Right renal cortex interstitium (tissue), 3 donors: ENCODE results near the gene PSMC3. TPM values are rescaled to one million over a fixed set of nuclear protein-coding genes. Genes with fewer than 3 reads are reported as not detected.

Source experiments
- DNase-seq, 3 donors: peaks; one replicate each; pipeline ENCODE4 v3.0.0-alpha.2; 2013; ENCODE audit warnings: low read depth in 3 of 3, low spot score in 2 of 3
- polyA plus RNA-seq, 3 donors: library from polyadenylated mRNA; unstranded; fragments of 120-200 nt; gene quantifications; one replicate each; pipeline ENCODE4 v1.2.1, GENCODE V29; 2013; ENCODE audit not compliant: insufficient read length in 3 of 3

The PSMC3 gene
- polyA plus RNA-seq, 3 donors = 175 to 194 (median 176) TPM

DNA sequence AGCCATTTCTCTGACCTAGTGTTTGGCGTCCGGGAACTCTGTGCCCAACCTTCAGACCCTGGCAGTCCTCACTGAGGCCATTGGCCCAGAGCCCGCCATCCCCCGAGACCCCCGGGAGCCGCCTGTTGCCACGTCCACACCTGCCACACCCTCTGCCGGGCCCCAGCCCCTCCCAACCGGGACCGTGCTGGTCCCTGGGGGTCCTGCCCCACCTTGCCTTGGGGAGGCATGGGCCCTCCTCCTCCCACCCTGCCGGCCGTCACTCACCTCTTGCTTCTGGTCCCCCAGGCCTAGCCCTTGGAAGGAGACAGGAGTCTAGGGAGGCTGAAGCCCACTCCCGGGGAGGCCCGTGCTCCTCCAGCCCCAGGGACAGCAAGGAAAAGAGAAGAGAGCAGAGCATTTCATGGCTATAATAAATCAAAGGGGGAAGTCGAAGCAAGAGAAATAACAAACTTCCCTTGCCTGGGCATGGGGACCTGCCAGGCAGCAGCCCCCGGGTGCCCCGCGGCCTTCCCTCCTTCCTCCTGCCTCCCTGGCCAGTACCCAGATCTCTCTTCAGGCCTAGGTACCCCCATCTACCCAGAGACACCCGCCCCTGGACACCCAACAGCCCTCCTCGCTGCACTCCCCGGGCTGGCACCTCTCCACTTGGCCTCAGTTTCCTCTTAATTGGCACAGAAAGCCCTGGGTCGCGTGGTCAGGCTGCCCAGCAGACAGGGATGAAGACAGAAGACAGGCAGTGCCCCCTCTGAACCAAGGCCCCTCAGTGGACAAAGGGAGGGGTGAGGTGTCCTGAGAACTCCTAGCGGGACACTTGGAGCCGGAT, 30.8 kb downstream of the PSMC3 start:
- DNase-seq = no peak

DNA sequence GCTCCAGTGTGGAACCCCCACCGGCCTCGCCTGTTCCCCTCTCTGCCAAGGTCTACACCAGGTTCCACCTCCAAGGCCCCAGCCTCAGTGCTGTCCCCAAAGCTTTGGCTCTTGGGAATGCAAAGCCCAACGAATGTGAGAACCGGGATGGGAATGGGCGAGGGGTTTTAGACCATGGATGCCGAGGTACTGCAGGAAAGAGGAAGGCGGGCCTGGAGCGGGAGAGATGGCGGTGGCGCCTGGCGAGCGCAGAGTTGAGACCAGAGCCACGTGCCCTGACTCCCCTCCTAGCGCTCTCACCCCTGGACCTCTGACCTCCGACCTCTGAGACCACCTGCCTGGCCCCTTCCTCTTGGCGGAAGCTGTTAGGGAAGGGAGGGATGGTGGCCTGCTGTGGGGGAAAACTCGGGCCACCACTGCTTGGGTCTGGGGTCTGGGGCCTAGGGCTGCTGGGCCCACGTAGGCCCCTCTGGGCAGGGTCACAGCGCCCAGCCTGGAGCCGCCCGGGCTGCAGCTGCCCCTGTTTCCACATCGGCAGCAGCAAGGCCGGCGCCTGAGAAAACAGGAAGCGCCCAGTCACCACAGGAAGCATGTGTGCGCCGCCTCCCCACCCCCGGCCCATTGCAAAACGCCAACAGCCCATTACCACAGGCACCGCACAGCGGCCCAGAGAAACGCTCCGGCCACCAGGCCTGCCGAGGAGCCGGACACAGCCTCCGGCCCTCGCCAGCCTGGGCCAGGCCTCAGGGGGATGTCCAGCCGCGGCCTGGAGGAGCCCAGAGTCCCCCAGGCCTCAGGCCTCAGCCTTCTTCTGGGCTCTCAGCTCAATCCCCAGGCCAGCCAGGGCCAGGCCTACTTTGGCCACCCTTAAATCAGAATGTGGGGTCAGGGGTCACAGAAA, 31.7 kb downstream of the PSMC3 start:
- DNase-seq = no peak

DNA sequence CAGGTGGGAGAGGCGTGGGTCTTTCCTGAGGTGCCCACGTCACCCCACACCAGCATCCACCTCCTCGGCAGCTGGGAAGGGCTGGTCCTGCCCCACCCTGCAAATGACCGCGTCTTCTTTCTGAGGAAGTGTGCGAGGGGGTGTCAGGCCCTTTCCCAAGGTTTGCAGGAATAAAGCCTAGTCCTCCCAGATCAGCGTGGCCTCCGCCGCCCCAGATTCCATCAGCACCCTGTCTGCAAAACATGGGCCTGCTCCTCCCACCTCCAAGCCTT, 32.3 kb downstream of the PSMC3 start:
- no peak for DNase-seq

DNA sequence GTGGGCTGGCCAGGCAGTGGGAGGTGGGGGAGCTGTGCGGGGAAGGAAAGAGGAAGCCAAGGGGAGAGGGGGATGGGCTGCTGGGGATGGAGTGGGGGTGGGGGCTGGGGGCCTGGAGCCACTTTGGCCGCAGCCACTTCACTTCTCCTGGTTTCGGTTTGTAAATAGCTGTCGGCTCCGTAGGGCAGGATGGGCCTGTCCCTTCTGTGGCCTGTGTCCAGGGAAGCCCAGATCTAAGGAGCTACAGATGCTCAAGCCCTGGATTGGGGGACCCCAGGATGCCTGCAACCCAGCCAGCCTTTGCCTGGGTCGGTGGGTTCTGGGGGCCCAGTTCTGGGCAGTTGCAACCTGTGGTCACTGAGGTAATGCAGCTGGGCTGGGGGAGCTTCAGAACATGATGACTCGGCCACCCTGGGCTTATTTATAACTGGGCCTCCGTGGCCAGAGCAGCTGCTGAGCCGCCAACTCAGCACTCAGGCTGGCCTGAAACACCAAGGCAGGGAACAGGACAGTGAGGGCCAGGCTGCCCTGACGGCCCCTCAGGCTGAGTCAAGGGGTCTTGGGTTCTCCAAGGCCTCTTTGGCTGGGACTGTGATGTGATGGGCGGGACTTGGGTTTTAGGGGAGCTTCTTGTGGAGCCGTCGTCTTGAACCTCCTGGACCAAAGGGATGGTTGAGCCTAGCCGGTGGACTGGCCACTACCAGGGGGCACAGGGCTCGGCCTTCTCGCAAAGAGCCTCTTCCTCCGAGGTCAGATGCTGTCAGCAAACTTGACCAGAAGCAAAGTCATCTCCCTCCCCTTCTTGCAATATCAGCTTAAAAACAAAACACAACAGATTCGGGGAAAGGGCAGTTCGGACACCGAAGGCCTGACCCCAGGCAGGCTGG, 32.8 kb downstream of the PSMC3 start:
- DNase-seq = no peak

DNA sequence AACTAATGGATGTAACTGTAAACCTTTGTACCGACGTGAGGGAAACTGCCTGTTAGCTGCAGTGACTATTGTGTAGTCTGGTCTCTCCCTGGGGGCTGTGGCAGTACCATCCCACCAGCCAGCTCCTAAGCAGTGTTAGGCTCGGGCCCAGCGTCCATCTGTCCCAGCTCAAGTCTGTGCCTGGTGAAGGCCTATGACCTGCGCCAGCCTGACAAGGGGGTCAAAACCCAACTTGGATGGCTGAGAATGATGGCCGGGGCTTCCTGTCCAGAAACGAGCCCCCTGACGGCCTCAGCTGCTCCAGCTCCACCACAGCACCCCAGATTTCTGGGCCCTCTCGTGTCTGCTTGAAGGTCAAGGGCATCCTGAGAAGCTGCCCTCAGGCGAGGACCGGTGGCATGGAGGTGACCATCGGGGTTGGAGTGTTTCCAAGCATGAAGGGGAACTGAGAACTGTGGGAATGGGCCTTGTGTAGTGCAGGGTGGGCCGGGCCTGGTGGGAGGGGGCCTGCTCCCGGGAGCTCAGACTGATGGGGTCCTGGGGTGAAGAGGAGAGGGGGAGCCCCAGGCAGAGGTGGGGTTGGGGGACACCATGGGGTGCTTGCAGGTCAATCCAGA, 33.6 kb downstream of the PSMC3 start:
- DNase-seq = no peak

DNA sequence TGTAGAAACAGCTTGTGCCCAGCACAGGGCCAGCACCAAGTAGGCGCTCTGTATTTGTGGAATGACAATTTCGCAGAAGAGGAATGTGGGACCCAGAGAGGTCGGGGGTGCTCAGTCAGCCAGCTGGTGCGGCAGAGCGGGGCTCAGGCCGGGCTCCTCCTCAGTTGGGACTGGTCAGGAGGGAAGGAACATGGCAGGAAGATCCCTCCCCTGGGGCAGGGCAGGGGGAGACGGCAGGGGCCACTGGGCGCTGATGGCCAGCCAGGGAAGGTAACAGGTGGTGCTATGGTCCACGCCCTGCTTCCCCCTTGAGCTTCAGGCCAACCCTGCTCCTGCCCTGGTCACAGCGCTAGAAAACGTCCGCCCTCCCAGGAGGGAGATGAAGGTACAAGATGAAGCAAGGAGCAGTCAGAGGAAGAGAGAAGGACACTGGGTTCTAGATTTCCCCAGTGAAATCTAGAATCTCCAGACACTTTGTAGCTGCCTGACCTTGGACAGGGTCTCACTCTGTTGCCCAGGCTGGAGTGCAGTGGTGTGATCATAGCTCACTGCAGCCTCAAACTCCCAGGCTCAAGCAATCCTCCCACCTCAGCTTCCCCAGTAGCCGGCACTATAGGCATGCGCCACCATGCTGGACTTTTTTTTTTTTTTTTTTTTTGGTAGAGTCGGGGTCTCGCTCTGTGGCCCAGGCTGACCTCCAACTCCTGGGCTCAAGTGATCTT, 34.4 kb downstream of the PSMC3 start:
- DNase-seq = no peak

DNA sequence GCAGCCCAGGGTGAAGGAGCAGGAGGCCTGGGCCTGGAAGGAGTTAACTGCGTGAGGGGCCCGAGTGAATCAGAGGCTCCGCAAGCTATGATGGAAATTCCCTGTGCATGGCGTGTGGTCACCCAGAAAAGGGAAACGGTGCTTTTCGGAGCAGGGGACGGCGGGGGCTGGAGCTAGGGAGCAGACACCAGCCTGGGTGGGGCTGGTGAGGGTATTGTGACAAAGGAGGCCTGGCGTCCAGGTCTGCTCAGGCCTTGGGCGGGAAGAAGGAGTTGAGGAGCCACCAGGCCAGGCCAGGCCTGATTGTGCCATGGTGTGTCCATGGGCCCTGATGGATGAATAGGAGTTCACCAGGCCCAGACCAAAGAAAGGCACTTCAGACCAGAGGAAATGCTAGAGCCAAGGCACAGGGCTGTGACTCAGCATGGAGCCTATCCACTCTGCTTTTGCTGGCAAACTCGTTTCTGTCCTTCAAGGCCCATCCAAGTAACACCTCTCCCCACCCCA, 35.1 kb downstream of the PSMC3 start:
- no peak for DNase-seq

DNA sequence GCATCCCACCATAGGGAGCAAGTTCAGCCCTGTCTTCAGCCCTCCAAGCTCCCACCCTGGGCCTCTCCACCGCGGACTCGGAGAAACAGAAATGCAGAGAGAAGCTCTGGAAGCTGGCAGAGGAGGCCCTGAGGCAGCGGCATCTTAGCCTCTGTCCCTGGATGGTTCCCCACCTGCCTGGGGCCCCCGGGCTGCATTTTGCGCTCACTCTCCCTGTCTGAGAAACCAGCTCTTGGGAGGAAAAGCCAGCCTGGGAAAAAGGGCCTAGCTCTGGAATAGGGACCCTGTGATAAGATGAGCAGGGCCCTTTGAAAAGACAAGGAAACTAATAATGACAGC, 35.8 kb downstream of the PSMC3 start:
- DNase-seq = no peak

DNA sequence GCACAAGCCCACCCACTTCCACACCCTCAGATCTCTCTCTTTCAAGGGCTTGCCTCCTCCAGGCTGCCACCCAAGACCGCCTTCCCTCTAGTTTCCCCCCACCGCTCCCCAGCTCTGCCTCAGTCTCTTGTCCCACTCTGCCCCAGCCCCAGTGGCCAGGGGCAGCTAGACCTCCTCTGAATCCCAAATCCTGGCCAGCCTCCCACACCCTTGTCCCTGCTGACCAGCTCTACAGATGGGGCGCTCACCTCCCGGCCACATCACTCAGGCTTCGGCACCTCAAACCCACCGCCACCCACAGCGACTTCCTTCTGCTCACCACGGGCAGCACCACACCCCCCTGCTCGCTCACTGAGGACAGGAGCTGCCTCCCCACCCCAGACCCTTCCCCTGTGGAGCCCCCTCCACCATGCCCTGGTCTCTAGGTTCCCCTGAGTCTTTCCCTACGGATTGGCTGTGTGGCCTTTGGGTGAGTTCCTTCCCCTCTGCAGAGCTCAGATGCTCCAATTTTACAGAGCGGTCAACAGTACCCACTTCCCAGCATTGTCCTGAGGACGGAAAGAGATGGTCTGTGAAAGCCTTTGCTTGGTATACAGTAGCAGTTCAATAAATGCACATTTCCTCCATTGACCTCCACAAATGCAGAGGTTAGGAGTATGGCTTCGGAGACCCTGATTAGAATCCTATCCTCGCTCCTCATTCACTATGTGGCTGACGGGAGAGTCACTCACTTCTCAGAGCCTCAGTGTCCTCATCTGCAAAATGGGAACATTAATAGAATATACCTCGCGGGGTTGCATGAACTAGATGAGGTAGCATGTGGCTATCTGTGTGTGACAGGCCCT, 36.4 kb downstream of the PSMC3 start:
- no peak for DNase-seq

DNA sequence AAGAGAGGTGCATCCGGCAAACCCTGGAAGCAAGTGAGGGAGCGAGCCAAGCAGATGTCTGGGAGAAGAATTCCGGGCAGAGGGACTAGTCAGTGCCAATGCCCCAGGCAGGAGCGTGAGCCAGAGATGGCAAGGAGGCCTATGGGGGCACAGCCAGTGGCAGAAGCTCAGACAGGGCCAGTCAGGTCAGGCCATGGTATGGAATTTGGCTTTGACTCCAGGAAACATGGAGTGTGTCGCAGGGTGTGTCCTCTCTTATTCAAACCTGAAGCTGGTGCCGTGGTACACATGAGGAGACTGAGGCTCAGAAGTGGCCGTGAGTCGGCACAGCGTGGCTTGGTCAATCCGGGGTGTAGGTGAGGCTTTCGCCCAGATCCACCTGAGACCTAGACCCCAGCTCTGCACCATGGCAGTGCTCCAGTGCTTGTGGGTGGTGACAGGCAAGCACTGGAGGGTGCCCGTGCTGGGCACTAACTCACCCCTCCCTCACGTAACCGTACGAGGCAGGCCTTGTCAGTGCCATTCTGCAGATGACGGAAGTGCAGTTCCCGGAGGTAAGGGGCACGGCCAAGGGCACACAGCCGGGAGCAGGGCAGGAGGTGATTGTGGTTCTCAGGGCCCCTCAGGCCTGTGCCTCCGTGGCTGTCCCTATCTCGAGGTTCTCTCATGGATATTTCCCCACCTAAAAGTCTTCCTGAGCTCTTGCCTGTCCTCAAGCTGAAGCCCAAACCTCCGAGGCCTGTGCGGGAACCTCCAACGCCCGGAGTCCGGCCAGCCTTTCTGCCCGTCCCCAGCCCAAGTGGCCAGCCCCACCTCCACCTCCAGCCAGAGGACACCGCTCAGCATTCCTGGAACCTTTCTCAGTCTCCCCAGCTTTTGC, 37.3 kb downstream of the PSMC3 start:
- DNase-seq = no peak

DNA sequence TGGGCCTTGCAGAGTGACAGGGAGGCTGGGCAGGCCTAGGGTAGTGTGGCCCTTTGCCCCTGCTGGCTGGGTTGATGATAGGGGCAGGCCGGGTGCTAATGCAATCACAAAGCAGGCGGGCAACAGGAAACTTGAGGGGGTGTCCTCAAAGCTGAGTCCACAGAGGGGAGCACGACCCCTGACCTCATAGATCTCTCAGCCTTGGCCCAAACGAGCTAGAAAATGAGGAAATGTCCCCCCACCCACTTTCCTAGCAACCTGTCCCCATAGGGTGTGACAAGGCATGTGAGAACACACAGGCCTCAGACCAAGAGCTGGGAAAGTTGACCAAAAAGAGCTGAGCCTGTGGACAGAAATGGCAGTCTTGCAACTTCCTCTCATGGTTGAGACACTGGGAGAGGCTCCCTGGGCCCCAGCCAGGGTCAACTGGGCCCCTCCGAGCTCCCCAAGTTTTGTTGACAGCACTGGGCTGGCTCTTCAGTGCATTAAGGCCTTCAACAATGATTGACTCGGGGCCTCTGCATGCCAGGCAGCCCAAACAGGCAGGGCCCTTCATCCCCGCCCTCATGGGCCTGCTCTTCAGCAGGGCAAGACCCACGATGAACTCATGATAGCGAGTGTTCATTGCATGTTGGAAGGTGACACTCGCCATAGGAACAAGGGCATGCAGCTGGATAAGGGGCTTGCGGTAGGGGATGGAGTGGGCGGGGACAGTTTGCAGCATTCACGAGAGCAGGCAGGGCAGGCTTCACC, 38.1 kb downstream of the PSMC3 start:
- no peak for DNase-seq

DNA sequence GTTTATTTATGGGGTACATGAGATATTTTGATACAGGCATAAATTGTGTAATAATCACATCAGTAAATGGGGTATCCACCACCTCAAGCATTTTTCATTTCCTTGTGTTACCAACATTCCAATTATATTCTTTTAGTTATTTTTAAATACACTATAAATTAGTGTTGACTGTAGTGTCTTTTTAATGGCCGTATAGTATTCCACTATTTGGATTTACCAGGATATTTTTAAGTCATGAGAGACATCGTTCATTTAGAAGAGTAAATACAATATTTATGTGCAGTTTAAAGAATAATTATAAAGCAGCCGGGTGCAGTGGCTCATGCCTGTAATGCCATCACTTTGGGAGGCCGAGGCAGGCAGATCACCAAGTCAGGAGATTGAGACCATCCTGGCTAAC, 41.7 kb downstream of the PSMC3 start:
- DNase-seq = no peak

DNA sequence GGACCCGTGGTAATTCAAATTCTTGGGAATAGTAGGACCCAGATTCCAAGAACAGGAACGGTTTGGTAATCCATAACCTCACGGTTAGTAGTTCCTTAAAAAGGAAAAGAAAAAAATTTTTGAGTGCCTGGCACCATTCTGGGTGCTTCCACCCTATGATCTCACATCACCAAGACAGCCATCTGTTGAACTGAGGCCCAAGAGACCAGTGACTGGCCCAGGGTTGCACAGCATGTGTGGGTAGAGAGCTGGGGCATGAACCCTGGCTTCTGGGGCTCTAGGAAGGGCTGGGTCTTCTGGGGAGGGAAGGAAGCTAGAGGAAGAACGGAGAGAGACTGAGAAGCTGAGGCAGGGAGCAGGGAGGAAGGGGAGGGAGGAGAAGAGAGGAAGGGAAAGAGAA, 43.2 kb downstream of the PSMC3 start:
- no peak for DNase-seq

DNA sequence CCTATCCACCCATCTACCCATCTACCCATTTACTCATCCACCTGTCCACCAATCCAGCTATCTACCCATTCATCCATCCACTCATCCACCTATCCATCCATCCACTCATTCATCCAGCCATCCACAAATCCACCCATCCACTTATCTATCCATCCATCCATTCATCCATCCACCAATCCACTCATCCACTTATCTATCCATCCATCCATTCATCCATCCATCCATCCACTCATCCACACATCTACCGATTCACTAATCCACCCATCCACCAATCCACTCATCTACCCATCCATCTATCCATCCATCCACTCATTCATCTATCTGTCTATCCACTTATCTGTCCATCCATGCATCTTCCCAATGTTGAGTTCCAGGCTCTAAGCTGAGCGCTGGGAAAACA, 46.2 kb downstream of the PSMC3 start:
- DNase-seq = no peak

DNA sequence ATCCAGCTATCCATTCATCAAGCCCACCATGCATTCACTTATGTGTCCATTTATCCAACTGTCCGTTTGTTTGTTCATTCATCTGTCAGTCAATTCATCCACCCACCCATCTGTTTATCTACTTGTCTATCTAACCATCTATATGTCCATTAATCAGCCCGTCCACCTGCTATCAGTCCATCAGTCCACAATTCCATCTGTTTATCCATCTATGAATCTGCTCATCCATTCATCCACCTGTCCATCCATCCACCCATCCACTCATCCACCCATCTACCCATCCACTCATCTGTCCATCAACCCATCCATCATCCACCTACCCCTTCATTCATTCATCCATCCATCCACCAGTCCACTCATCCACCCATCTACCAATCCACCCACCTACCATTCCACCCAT, 46.9 kb downstream of the PSMC3 start:
- no peak for DNase-seq

DNA sequence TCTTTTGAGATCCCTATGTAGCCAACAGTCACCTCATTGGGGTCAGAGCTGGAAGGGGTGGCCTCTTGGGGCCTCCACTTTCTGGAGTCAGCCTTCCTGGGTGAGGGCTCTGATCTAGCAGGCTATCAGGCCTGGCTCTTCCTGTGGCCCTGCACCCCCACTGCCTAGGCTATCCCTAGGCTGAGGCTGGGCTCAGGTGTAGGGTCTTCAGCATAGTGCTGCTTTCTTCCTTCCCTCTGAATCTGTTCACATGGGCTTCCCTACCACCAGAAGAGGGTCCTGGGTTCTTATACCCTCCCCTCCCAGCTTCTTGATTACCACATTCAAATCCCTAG, 47.4 kb downstream of the PSMC3 start:
- no peak for DNase-seq

DNA sequence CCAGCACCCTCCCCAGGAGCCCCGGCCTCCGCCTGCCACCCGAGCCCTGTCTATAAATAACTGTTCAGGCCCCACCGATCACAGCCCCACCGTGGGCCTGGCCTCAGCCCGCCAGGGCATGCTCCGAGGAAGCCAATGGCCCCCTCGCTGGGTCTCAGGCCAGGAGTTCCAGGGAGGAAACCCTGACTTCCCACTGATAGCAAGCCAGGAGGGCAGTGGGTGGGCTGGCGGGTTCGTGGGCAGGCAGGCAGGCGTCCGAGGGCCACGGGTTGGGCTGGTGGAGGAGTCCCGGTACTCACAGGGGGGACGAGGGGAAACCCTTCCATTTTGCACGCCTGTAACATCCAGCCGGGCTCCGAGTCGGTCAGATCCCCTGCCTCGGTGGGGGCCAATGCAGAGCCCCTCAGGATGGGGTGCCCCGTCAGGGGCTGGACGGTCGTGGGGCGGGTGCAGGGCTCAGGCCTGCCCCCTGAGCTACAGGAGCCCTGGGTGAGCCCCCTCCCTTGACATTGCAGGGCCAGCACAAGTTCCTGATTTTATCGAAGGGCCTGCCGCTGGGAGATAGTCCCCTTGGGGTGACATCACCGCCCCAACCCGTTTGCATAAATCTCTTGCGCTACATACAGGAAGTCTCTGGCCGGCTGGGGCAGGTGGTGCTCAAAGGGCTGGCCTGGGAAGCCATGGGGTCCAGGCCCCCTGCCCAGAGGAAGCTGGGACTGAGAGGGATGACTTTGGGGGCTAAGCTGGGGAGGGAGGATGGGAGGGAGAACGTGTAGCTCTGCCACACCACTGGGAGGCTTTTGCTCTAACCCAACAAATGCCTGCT, 48.0 kb downstream of the PSMC3 start, which contains the start of gene SPI1:
Gene SPI1 (minus strand): TSS at position 538 of the 826 bp plus-strand sequence. CDS start 194 bp downstream, at position 344.
- DNase-seq = no peak
